Ishikawa (cell line): ENCODE results near the gene FOXN3.

Experiments used
- CEBPB ChIP-seq: IDR thresholded peaks from 2 replicates; pipeline ENCODE4 v1.6.1; 2012
- CREB1 ChIP-seq: IDR thresholded peaks from 2 replicates; pipeline ENCODE4 v1.6.1; 2012; ENCODE audit warnings: low read depth
- EGR1 ChIP-seq: IDR thresholded peaks from 2 replicates; pipeline ENCODE4 v1.6.1; 2012
- EP300 ChIP-seq: IDR thresholded peaks from 2 replicates; pipeline ENCODE4 v1.6.1; 2012; ENCODE audit warnings: borderline replicate concordance
- FOXM1 ChIP-seq: IDR thresholded peaks from 2 replicates; pipeline ENCODE4 v1.6.1; 2012; ENCODE audit warnings: low read depth, borderline replicate concordance
- MAX ChIP-seq: IDR thresholded peaks from 2 replicates; pipeline ENCODE4 v1.6.1; 2012
- NFIC ChIP-seq: IDR thresholded peaks from 2 replicates; pipeline ENCODE4 v1.6.1; 2012
- RAD21 ChIP-seq: IDR thresholded peaks from 2 replicates; pipeline ENCODE4 v1.6.1; 2012; ENCODE audit warnings: low read depth
- REST ChIP-seq: IDR thresholded peaks from 2 replicates; pipeline ENCODE4 v1.6.1; 2012; ENCODE audit warnings: low read depth, mild to moderate bottlenecking
- TAF1 ChIP-seq: IDR thresholded peaks from 2 replicates; pipeline ENCODE4 v1.6.1; 2012; ENCODE audit warnings: low read depth, mild to moderate bottlenecking
- TCF12 ChIP-seq: IDR thresholded peaks from 2 replicates; pipeline ENCODE4 v1.6.1; 2012; ENCODE audit warnings: low read depth
- TEAD4 ChIP-seq: IDR thresholded peaks from 2 replicates; pipeline ENCODE4 v1.6.1; 2012
- USF1 ChIP-seq: IDR thresholded peaks from 2 replicates; pipeline ENCODE4 v1.6.1; 2012
- YY1 ChIP-seq: IDR thresholded peaks from 2 replicates; pipeline ENCODE4 v1.6.1; 2012; ENCODE audit warnings: low read depth
- ZBTB7A ChIP-seq: IDR thresholded peaks from 2 replicates; pipeline ENCODE4 v1.6.1; 2012; ENCODE audit warnings: low read depth

FOXN3 gene

GRCh38 chr14:89233184-89233583 is 183.8 kb downstream of the FOXN3 start:
- TF ChIP-seq CREB1 (no peak), EP300 (no peak), MAX (no peak), EGR1 (no peak), TEAD4 (no peak), RAD21 (no peak), FOXM1 (no peak), YY1 (no peak), TCF12 (no peak), USF1 (no peak)

GRCh38 chr14:89232265-89233070 is 184.6 kb downstream of the FOXN3 start:
- TF ChIP-seq NFIC (no peak), RAD21 (no peak), EP300 (no peak), MAX (no peak), TEAD4 (no peak), YY1 (no peak), TAF1 (no peak), USF1 (no peak), CREB1 (no peak), TCF12 (no peak), ZBTB7A (no peak), EGR1 (no peak), CEBPB (no peak), FOXM1 (no peak), REST (no peak)

- TF ChIP-seq YY1 (no peak), CREB1 (no peak), TCF12 (no peak), USF1 (no peak), RAD21 (no peak), EGR1 (no peak), CEBPB (no peak), TEAD4 (no peak)
Measured at GRCh38 chr14:89231426-89232113, 185.5 kb downstream of the FOXN3 start.

GRCh38 chr14:89228921-89229639 is 188.0 kb downstream of the FOXN3 start:
- TF ChIP-seq TAF1 (no peak), RAD21 (no peak), USF1 (no peak), EGR1 (no peak), TCF12 (no peak), FOXM1 (no peak), NFIC (no peak), ZBTB7A (no peak), EP300 (no peak)

GRCh38 chr14:89227496-89227836 is 189.6 kb downstream of the FOXN3 start:
- TF ChIP-seq YY1: no peak
- no peak for TF ChIP-seq ZBTB7A
- TF ChIP-seq CEBPB: no peak
- no peak for TF ChIP-seq TAF1
- no peak for TF ChIP-seq MAX
- no peak for TF ChIP-seq REST
- no peak for TF ChIP-seq EGR1
- TF ChIP-seq EP300: no peak
- no peak for TF ChIP-seq CREB1
- TF ChIP-seq USF1: no peak
- TF ChIP-seq NFIC: no peak
- TF ChIP-seq FOXM1: no peak
- no peak for TF ChIP-seq RAD21
- TF ChIP-seq TEAD4: no peak
- no peak for TF ChIP-seq TCF12
